Measurements from ENCODE around the gene ADGRB2.

ADGRB2 gene

DNA sequence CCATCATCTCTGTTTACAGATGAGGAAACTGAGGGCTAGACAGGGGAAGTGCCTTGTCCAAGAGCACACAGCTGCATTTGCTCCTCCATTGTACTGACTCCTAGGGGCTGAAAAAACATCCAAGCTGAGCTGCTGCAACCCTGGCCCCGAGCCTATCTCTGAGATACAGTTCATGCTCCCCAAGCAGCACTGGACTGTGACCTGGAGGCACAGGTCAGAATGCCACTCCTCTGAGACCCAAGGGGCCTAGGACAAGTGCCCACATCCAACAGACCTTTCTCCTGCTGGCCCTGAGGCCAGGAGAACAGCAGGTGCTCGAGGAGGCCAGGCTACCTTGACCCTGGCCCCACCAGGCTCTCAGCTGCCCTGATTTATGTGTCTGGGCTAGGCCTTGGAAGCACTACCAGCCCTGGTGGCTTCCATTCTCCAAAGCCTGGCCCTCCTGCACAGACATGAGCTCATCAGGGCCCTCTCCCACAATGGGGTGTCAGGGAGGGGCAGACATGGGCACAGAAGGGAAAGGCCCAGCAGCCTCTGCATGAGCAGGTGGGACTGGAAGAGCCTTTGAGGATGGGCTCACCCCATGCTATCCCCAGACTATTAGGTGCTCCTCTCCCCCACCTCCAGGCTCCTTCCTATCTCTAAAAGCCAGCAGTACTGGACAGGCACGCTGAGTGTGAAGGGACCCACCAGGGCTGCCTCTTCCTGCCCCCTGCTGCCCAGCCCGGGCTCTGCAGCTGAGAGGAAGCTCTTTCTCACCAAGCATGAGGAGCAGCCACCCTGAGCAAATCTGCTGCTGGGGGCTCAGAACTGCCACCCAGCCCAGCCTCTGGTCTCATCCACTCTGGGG is 18.8 kb downstream of the ADGRB2 start:
- peak; percentile 77 for DNase-seq

- no peak for DNase-seq
These were observed 19.8 kb downstream of the ADGRB2 start for GRCh38 chr1:31744165-31744888.

- no peak for DNase-seq
These were observed 21.5 kb downstream of the ADGRB2 start for GRCh38 chr1:31742462-31743212.

GRCh38 chr1:31739346-31739745 is 24.8 kb downstream of the ADGRB2 start:
- peak; percentile 64 for DNase-seq

GRCh38 chr1:31736675-31737074 is 27.5 kb downstream of the ADGRB2 start:
- DNase-seq, result no peak

GRCh38 chr1:31735571-31735970 is 28.6 kb downstream of the ADGRB2 start:
- DNase-seq, result no peak

DNA sequence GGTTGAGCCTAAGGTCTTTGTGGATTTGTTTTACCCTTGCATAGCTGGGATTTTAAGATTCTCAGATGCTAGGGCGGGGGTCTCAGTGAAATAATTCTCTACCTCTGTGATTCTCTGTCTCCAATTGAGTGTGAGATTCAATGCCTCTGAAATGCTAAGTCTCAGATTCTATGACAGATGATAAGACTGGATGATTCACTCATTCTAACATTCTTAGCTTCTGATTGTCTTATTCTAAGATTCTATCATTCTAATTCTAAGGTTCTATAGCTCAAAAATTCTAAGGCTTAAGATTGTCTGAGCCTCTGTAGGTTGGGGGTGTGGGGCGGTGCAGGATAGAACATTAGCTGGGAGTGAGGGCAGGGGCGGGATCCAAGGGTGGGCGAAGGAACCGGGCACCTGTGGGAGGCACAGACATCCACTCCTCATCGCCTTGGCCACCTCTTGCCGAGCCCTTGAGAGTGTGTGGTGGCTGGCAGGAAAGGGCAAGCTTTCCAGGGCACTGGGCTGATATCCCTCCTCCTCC is 29.5 kb downstream of the ADGRB2 start:
- no peak for DNase-seq

- DNase-seq, result no peak
These were observed 30.5 kb downstream of the ADGRB2 start for GRCh38 chr1:31733389-31734219.

DNA sequence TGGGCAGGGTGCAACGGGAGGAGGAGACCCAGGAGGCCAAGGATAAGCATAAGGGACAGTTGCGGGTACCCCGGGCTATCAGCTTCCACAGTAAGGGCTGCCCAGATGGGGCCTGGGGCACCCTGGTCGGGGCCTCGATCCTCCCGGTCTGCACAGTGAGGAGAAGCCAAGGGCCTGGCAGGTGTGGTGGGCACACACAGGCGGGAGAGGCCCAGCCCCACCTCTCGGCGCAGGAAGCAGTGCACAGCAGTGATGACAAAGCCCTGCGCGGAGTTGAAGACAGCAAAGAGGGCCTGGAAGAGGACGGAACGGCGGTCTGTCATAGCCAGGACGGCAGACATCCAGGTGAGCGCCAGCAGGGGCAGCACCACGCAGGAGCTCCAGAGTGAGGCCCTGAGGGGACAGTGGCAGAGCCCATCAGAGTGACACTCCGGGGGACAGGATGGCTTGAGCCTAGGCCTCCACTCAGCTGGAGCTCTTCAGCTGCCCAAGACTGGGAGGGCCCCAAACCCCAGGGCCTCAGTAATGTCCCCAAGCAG is 31.3 kb downstream of the ADGRB2 start:
- DNase-seq, result no peak

DNA sequence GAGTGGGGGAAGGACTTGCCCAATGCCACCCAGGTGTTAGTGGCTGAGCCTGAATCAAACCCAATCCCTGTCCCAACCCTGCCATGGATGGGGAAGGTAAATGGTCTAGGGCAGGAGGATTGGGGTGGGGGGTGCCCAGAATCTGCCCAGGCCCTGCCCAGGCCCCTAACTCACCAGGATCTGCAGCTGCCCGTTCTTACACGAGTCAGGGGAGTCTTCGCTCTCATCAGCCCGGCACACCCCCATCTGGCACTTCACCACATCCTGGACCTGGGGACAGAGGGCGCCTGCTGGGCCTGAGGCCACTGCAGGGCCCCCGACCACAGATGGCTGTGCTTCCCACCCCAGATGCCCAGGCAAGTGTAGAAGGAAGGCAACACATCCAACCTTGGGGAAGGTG is 31.8 kb downstream of the ADGRB2 start:
- no peak for DNase-seq

DNA sequence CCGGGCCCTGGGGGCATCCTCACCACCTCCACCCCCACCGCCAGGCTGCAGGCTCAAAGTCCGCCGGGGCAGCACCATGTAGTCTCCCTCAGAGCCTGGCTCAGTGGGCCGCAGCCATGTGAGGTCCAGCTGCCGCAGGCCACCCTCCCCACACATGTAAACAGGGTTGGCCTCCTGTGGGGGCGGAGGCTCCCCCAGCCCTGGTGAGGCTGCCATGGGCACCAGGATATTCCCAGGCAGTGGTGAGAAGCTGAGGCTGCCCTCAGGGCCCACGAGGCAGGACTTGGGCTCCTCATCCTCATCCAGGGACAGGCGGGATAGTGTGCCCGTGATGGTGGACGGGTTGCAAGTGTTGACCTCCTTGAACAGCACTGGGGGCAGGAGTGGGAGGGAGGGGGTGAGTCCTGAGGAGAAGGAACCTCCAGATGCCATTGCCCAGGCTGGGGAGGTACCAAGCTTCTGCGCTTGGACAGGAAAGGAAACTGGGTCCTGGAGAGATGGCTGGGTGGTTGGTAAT is 33.0 kb downstream of the ADGRB2 start:
- no peak for DNase-seq

DNA sequence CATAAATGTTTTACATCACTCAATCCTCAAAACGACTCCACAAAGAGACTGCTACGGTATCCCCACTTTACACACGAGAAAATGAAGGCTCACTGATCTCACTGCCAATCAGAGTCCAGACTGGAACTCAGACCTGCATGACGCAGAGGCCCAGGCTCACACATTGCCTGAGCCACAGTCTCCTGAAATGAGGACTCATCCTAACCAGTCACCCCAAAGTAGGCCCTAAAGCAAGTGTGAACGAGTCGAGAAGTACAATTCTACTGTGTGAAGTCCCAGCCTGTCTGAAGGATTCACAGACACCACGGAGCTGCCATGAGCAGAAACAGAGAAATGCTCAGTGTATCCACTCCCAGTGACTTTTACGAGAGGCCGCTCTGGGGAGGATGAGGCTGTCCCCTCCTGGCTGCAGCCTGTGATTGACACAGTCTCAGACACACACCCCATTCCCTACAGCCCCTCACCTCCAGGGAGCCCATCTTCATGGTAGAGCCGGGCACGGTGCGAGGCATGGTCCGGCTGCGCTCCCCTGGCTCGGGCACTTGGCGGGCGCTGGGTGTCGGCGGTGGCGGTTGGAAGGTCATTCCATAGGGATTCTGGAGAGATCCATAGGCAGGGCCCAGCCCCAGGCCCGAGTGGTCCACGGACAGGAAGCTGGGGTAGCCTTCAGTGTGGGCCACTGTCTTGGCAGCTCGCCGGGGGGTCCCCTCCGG is 33.6 kb downstream of the ADGRB2 start:
- no peak for DNase-seq

DNA sequence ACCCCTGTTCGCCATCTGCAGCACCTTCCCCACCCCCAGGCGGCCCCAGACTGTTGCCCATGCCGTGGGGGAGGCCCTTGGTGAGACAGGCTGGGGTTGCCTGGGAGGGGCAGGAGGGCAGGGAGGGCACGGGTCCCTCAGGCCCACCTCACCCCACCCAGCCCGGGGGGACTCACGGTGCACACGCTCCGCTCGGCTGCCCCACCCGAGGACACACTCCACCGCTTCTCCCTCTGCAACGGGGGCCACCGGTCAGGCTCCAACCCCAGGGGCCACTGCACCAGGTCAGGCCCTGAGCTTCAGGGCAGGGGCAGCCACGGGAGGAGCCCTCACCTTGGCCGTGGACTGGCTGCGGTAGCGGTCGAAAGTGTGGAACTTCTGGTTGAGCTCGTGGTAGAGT is 36.3 kb downstream of the ADGRB2 start:
- DNase-seq, result no peak

GRCh38 chr1:31727195-31727594 is 36.9 kb downstream of the ADGRB2 start:
- no peak for DNase-seq

DNA sequence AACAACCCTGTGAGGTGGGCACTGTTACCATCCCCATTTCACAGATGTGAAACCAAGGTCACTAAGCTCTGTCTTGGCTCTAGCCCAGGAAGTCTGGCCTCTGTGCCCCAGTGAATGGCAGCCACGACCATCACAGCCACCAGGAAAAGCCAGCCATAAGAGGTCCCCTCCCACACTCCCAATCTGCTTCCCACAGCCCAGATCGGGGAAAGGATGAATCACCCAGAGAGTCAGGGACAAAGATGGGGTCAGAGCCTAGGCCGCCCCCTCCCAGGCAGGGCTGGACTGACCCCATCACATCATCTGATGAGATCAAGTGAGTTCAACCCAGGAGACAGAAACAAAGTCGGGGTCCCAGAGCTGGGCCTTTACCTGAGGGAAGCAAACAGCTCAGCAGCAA is 37.4 kb downstream of the ADGRB2 start:
- DNase-seq, result no peak

- no peak for DNase-seq
These were observed 38.2 kb downstream of the ADGRB2 start for GRCh38 chr1:31725777-31726535.

DNA sequence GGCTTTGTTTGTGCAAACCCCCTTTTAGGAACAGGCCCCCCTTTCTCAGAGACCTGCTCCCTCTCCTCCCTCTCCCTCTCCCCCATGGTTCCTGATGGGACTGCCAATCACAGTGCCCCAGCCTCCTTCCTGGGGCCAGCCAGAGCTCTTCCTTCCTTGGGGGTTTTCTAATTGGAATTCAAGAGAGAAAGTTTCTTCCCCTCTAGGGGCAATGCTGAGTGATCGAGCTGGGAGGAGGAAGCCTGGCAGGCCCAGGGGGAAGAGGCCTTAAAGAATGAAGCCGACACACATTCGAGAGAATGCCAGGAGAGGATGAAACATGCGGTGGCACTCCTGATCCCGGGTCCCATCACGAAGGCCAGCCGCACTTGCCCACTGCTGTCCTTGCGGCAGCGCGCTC is 39.0 kb downstream of the ADGRB2 start:
- DNase-seq, result no peak

- DNase-seq, result peak; percentile 81
These were observed 40.2 kb downstream of the ADGRB2 start for GRCh38 chr1:31723828-31724359.

- no peak for DNase-seq
These were observed 45.7 kb downstream of the ADGRB2 start for GRCh38 chr1:31718327-31718897.

- no peak for DNase-seq
These were observed 46.8 kb downstream of the ADGRB2 start for GRCh38 chr1:31717341-31717740.
